ENCODE measurements around the gene FRG2C.
A peak's percentile ranks its signal among the peaks of the same experiment; 100 is the strongest.
"Not testable (repeated sequence)": the region's sequence is repeated elsewhere in the genome, so short reads cannot be mapped to it uniquely, and the experiment has no call there.

FRG2C gene

DNA sequence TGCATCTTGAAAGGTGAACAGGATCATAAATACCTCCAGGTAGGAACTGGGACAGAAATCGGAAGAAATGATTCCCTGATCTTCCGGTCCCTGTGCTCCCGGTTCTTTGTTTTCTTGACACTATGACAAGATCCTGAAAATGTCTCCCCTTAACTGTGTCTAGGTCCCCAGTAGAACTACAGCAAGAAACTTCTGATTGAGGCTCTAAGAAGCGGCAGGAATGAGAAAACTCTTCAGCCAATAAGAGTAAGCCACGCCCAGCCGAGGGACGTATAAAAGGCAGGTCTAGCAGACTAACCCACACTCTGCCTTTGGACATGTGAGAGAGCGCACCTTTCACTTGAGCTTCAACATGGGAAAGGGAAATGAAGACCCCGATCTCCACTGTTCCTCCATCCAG, at the start of gene FRG2C:
TSS of gene FRG2C (plus strand) at position 301 of the 400 bp plus-strand sequence. CDS start at position 353, 52 bp downstream.
- DNase-seq (ENCODE audit: low read depth in 1 of 2, low spot score in 1 of 2), result not testable (repeated sequence)

DNA sequence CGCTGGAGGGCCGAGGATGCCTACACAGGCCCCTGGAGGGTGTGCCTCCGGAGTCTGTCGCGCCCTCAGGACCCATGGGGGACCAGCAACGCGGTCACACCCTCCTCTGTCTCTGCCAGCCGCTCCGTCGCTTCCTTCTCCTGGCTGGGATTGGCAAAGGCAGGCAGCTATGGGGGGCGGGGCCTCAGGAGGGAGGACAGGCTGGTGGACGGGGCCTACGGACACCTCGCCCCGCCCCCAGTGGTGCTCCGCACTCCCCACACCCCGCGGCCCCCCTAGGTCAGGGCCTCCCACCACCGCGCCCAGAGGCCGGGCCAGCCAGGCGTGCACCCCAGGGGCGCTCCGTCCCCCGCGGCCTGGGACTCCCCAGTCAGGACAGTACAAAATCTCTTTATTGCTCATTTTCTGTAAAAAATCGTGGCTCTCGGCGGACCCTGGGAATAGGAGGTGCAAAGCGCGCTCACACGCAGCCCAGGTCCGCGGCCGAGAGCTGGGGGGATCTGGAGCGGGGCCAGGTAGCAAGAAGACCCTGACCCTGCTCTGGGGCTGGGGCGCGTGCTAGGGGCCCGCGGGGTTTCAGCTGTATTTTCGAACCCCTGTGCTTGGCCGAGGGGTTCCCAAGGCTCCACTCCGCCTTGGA, 45.3 kb upstream of the FRG2C start:
- DNase-seq (ENCODE audit: low read depth in 1 of 2, low spot score in 1 of 2), result not testable (repeated sequence)

DNA sequence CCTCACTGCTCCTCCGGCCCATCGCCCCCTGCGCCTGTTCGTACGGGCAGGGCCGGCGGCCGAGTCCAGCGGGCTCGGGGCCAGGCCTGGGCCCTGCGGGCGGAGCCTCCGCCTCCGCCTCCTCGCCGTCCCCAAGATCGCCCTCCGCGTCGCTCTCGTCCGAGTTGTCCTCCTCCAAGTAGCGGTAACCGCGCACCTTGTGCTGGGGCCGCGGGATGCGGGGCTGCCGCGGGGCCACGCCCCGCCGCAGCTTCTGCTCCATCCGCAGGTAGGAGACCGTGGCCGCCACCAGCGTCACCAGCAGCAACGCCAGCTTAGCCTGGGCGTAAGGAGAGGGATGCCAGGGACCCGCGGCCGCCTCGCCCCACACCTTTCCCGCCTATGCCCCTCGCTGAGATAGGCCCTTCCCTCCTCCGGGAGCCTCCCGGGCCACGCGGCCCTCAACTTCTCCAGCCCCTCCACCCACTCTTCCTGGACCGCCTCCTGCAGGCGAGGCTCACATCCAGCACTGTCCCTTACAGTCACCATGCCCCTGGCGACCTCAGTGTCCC, 44.6 kb upstream of the FRG2C start:
- not testable (repeated sequence) for DNase-seq (ENCODE audit: low read depth in 1 of 2, low spot score in 1 of 2)

DNA sequence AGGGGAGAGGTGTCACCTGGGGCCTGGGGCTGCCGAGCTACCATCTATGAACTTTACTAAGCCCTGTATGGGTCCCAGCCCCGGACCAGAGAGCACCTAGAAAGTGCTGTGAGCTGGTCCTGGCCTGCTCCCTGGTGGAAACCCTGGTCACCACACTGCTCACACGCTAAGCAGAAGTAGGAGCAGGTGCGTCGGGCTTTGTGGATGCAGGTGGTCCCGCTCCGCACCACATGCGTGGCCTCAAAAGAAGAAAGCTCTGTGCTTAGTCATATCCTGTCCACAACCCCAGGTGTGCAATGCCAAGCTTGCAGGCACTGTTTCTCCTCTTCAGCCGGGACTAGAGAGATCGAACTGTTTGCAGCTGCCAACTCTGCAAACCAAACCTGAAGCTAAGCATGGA, 42.4 kb upstream of the FRG2C start:
- not testable (repeated sequence) for DNase-seq (ENCODE audit: low read depth in 1 of 2, low spot score in 1 of 2)

DNA sequence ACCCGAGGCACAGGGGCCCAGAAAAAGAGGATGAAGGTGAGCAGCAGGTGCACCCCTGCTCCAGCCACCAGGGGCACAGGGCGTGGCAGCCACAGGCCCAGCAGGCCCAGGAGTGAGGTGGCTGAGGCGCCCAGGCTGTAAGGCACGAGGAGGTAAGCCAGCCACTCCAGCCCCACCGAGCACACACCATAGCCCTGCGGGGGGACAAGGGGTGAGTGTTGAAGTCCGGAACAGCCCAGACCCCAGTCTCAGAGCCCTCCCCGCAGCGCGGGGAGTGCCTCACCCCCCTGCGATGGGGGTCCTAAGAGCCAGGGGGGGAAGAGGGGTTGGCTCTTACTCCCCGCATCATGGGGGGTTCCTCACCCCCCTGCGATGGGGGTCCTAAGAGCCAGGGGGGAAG, 40.5 kb upstream of the FRG2C start:
- DNase-seq (ENCODE audit: low read depth in 1 of 2, low spot score in 1 of 2), result not testable (repeated sequence)

DNA sequence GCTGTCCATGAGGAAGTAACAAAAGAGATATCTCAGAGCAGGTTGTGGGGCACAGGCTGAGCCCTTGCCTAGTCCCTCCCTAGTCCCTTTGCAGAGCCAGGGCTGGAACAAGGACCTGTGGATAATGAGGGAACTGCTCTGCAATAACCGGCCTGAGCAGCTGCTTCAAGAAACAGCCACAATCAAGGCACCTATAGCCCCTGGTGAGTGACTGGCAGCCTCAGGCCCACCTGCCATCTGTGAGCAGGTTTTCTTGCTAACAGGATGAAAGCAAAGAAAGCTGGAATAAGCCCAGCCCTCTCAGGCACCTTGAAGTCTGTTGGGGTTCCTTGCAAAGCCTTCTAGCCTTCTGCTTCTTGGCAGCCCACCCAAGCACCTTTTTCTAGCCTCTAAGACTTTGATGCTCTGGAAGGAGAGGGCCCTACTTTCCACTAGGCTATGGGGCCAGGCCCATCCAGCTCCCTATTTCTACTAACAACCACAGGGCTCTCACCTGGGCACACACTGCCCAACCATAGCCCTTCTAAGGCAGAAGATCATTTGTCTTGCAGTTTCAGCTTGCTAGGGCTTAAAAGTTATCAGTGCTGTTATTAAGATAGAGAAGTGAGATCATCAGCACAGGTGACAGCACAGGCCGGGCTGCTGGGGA, 33.1 kb upstream of the FRG2C start:
- not testable (repeated sequence) for DNase-seq (ENCODE audit: low read depth in 1 of 2, low spot score in 1 of 2)

DNA sequence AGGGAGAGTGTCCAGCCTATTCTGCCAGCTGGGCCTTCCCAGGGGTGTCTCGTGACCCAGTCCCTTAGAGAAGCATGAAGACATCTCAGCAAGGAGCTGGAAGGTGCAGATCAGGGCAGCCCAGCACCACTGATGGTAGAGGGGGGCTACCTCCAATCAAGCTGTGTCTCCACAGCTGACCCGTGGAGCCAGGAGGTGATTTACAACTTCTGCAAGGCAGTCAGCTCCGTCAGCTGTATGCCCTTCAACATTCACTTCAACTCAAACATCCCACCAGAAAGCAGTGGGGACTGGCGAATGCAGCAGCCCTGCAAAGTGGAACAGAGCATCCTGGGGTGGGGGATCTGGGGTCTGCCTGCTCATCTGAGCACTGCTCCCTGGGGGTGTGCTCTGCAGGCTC, 32.6 kb upstream of the FRG2C start:
- no peak for DNase-seq (ENCODE audit: low read depth in 1 of 2, low spot score in 1 of 2)

DNA sequence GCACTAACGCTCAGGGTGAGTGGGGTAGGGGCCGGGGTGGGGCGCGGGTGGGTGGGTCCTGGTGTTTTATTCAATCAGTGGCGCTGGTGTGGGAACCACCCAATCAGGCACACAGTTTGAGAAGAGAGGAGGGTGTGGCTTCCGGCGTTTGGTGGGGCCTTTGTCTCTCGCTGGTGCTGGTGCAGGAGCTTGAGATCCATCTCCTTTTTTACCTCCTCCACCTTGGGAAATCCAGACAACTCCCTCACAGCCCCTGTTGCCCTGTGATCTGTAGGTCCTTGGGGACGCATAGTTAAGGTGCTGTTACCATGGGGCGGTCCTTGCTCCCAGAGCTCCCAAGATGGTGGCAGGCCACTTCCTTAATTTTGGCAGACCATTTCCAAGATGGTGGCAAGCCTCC, 25.2 kb upstream of the FRG2C start:
- not testable (repeated sequence) for DNase-seq (ENCODE audit: low read depth in 1 of 2, low spot score in 1 of 2)

DNA sequence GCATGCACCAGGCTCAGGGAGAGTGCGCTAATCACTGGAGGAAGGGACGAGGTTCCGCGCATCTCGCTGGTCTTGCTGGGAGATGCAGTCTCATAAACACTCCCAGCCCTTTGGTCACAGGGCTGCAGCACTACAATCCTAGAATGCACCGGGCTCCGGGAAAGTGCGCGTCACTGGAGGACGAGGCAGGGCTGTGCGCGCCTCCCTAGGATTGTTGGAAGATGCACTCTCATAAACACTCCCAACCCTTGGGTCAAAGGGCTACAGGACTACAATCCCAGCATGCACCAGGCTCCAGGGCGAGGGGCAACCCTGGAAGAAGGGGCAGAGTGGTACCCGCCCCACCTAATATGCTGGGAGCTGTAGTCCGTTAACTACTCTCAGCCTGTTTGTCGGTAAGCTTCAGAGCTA, 23.0 kb upstream of the FRG2C start:
- DNase-seq (ENCODE audit: low read depth in 1 of 2, low spot score in 1 of 2), result peak in 1 of 2 donors; percentile 29

DNA sequence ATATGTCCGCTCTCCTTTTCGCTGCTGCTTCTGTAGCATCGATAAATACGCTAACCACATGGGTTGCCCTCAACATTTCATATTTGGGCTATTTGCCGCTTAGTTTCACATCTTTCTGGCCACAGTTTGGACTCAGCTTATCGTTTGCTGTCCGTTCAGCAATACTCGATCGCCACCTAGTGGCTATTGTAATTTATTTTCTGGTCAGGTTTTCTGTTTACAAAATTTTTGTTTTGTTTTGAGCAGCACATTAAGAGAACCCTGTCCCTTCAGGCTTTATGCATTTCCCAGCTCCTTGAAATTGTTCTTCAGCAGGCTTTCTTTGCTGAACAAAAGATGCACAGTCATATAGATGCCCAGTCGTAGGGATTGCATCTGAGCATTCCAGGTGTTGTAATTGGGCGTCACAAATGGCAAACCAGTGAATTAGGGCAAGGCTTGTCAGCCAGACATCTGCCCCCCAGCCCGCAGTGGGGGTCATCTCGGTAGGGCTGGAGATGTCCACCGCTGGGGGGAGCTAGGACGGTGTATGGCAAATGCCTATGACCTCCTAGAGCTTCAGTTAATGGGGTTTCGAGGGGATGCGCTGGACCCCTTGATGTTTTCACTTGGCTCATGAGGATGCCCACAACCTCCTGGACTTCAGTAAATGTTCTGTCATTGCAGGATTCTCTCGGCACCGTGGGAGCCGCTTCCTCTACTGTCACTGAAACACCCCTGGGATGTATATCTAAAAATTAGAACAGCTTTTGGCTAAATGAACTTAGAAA, 20.9 kb upstream of the FRG2C start:
- DNase-seq (ENCODE audit: low read depth in 1 of 2, low spot score in 1 of 2), result peak in 1 of 2 donors; percentile 8

DNA sequence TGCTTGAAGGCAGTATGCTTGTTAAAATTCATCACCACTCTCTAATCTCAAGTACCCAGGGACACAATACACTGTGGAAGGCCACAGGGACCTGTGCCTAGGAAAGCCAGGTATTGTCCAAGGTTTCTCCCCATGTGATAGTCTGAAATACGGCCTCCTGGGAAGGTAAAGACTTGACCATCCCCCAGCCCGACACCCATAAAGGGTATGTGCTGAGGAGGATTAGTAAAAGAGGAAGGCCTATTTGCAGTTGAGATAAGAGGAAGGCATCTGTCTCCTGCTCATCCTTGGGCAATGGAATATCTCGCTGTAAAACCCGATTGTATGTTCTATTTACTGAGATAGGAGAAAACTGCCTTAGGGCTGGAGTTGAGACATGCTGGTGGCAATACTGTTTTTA, 18.6 kb upstream of the FRG2C start:
- DNase-seq (ENCODE audit: low read depth in 1 of 2, low spot score in 1 of 2), result not testable (repeated sequence)

DNA sequence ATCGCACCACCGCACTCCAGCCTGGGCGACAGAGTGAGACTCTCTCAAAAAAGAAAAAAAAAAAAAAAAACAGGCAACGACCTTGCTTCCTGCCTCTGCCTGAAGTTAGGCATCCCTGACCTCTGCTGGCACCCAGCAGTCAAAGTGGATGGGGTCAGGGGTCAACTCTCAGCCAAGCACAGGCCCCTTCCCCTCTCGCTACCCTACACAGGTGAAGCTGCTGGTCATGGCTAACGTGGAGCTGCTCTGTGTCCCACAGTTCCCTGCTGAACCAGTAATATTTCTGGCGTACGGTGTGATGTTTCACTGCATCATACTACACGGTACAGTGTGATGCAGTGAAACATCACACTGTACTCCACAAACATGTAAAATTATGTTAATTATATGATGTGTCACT, 13.9 kb upstream of the FRG2C start:
- no peak for DNase-seq (ENCODE audit: low read depth in 1 of 2, low spot score in 1 of 2)

DNA sequence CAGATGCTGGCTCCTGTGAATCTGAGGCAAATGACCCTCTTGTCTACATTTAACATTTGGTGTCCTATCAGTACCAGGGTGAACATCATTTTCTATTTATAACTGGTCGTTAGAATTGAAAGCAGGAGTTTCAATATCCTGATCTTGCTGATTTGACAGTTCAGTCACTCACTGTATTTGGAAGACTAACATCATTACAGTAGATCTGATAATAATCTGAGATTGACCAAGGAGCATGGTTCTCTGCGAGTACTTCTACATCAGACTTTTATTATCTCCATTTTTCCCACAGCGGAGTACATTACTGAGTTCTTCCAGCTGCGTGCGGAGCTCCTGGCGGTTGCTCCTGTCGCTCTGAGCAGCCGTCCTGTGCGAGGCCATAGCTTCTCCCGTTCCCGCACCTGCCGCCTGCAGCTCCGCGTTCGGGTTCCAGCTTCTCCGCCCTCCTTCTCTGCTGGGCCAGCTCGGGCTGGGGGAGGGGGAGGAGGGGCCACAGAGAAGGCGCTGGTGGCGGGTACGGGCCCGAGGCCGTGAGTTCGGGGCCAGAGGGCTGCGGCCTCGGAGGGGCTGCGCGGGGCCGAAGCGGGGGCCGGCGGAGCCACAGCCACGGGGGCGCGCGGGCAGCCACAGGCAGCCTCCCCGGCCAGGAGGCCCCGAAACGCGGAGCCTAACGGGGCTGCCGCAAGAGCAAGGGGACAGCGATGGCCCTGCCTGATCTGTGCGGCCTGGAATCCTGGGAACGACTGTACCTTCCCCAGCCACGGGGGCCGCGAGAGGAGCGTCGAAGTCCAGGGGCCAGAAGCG, 8.8 kb upstream of the FRG2C start:
- DNase-seq (ENCODE audit: low read depth in 1 of 2, low spot score in 1 of 2), result not testable (repeated sequence)

DNA sequence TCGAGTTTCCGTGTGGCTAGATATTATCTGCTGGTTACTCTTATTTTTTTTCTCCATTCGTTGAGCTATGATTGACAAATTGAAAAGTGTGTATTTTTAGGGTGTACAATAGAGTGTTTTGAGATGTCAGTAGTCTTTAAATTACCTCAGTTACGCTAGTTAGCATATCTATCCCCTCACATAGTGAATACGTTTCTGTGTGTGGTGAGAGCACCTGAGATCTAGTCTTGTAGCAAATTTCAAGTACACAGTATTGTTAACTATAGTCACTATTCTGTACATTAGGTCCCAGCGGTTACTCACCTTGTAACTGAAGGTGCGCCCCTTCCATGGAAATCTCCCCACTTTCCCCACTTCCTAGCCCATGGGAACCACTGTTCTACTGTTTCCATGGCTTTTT, 8.2 kb upstream of the FRG2C start:
- not testable (repeated sequence) for DNase-seq (ENCODE audit: low read depth in 1 of 2, low spot score in 1 of 2)

DNA sequence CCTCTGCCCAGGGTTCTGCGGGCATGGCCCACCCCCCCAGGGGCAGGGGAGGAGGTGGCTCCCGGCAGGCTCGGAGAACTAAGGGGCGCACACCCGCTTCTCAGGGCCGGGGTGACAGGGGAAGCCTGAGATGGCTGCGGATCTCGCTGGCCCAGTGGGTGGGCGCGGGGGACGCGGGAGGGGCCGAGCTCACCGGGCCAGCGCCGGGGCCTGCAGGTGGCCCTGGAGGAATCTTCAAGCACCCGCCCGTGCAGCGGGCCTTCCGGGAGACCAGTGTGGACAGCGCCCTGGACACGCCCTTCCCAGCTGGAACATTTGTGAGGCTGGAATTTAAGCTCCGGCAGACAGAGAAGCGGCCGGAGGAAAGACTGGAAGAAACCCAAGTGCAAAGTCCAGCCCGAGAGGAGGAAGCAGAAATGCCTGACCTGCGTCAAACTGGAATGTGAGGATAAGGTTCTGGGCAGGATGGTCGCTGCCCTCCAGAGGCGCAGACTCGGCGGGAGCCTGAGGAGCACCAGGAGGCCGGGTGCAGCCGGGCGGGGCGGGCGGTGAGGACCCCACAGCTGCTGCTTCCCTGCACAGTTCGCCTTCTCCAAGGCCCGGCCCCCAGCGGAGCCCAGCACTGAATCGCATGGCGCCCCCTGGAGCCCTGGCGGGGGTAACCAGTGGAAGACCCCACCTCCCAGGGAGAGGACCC, 5.6 kb upstream of the FRG2C start:
- DNase-seq (ENCODE audit: low read depth in 1 of 2, low spot score in 1 of 2), result not testable (repeated sequence)

DNA sequence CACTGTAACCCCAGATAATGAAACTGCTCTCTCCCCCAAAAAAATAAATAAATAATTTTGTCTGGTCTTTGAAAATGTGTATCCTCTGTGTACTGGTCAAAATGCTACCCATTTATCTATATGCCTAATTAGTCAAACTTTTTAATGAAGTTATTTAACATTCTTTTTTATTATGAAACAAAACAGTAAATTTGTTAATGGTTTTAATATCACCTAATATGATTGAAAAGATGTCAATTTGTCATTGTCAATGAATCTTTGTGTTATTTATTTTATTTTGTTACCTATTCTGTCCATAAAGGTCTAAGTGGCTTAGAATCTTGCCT, 5.1 kb upstream of the FRG2C start:
- DNase-seq (ENCODE audit: low read depth in 1 of 2, low spot score in 1 of 2), result not testable (repeated sequence)

DNA sequence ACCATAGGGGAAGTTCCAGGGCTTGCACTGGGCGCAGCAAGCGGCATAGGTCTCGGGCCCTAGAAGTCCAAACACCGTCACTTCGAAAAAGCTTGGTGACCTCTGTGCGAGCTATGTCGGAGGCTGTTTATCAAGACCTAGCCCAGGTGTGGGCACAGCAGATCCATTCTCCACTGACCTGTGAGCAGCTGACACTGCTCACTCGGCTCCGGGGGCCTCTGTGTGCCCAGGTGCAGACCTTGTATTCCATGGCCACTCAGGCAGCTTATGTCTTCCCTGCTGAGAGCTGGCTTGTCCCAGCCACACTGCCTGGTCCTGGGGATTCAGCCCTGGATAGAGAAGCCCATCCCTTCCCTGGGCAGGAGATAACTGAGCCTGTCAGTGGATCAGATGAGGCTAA, 1.5 kb downstream of the FRG2C start:
- not testable (repeated sequence) for DNase-seq (ENCODE audit: low read depth in 1 of 2, low spot score in 1 of 2)

DNA sequence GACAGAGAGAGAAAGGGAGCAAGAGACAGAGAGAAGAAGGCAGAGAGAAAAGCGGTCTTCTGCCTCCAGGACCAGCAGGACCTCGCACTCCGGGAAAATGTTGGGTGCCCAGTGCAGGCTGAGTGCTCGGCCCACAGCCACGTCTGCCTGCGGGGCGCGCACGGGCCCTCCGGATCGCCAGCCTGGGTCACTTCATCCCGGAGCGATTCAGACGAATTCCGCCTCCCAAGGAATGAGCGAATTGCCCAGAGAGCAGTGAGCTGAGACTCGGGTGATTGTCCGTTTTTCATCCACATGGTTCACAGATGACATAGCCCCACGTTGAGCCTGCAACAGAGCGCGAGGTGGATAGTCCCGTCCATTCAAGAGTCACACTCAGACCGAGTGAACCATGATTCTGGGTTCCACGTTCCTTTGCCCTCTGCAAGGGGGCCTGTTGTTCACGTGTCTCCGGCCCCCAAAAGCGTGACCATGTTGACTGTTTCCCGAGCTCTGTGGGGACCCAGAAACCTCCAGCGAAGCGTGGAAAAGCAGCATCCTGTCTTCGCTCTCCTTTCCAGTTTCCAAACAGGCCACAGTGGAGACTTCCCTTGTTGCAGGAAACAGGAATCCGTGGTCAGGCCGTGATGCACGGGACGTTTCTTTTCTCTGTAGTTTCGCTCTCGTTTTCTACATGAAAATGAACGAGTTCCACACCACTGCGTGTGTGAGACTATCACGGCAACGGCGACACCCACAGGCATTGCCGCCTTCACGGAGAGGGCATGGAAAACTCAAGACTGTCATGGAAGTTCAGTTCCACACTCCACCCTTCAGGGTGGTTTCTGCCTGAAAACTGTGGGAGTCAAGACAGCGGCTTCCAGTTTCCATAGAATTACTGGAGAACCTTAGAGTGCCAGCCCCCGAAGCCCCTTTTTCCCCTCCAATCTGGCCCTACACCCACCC, 3.9 kb downstream of the FRG2C start:
- DNase-seq (ENCODE audit: low read depth in 1 of 2, low spot score in 1 of 2), result not testable (repeated sequence)

DNA sequence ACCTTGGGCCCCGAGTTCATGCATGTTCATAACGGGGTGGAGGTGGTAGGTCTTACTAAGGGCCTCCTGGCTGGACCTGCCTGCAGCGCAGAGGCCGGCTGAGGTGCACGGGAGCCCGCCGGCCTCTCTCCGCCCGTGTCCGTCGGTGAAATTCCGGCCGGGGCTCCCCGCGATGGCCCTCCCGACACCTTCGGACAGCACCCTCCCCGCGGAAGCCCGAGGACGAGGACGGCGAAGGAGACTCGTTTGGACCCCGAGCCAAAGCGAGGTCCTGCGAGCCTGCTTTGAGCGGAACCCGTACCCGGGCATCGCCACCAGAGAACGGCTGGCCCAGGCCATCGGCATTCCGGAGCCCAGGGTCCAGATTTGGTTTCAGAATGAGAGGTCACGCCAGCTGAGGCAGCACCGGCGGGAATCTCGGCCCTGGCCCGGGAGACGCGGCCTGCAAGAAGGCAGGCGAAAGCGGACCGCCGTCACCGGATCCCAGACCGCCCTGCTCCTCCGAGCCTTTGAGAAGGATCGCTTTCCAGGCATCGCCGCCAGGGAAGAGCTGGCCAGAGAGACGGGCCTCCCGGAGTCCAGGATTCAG, 4.7 kb downstream of the FRG2C start:
- DNase-seq (ENCODE audit: low read depth in 1 of 2, low spot score in 1 of 2), result peak; percentile 30 to 52

Measured in activated CD4-positive, alpha-beta T cell treated with anti-CD3 and anti-CD28 coated beads, Interleukin-2, amount 50 U/mL, for 24 hours (primary cell).